Endothelial cell of umbilical vein (primary cell): ENCODE data around the gene CMIP. TPM values are rescaled to one million over a fixed set of nuclear protein-coding genes. Genes with fewer than 3 reads are reported as not detected.

ENCODE experiments used
- BruUV-seq: library from RNA; stranded (reverse); fragments of 400-500 nt; replicated peaks from 2 replicates; lab custom pipeline; 2021; lab: Mats Ljungman, UMichigan
- CTCF ChIA-PET: fragments of 300-600, 350-600 bp; sonication (Branson Sonifier 250); formaldehyde crosslinking; loops from one replicate; lab custom pipeline; 2021; ENCODE audit warnings: antibody characterized with exemption, inconsistent platforms; lab: Charles Lee
- POLR2A ChIA-PET: fragments of 300-600, 350-600 bp; sonication (Branson Sonifier 250); formaldehyde crosslinking; loops from one replicate; lab custom pipeline; 2021; ENCODE audit warnings: antibody characterized with exemption, inconsistent platforms; lab: Charles Lee
- DNase-seq: peaks from one replicate; pipeline ENCODE4 v3.0.0-alpha.2; 2011; ENCODE audit warnings: low read depth, low spot score
- FAIRE-seq: peaks from 2 replicates; lab custom pipeline; 2011; peaks lifted over from hg19 to GRCh38; lab: Jason Lieb, UNC
- H2AFZ ChIP-seq: 2 replicates; pipeline ENCODE4 v1.6.0; 2012; ENCODE audit warnings: low read depth, low read length, control low read depth, inconsistent platforms
- H3K27ac ChIP-seq: 2 replicates; pipeline ENCODE4 v1.5.1; 2011; ENCODE audit warnings: low read depth, mild to moderate bottlenecking, control low read depth, low read length, moderate library complexity; ENCODE audit not compliant: insufficient read depth
- H3K27me3 ChIP-seq, 2 experiments: 2 replicates each; pipeline versions ENCODE4 v1.6.0 to v1.6.1; 2011; ENCODE audit warnings: low read length in 2 of 2, mixed read lengths in 1 of 2; ENCODE audit not compliant: control insufficient read depth in 2 of 2, insufficient read depth in 2 of 2
- H3K36me3 ChIP-seq, 2 experiments: 2 replicates in 1 of 2; 3 replicates in 1 of 2; pipeline ENCODE4 v1.5.1; 2011; ENCODE audit warnings: low read length in 2 of 2, mild to moderate bottlenecking in 1 of 2, moderate library complexity in 1 of 2; ENCODE audit not compliant: control insufficient read depth in 2 of 2, insufficient read depth in 2 of 2; ENCODE audit errors: extremely low read depth in 1 of 2
- H3K4me1 ChIP-seq: 3 replicates; pipeline ENCODE4 v1.5.1; 2011; ENCODE audit warnings: mild to moderate bottlenecking, low read length; ENCODE audit not compliant: control insufficient read depth, insufficient read depth; ENCODE audit errors: extremely low read depth
- H3K4me2 ChIP-seq: 2 replicates; pipeline ENCODE4 v1.6.1; 2011; ENCODE audit warnings: low read length, control low read depth, mixed read lengths; ENCODE audit not compliant: insufficient read depth
- H3K4me3 ChIP-seq, 3 experiments: fragments of 200-600 bp in 1 of 3; sonication (generic), shearing (Covaris generic) in 1 of 3; replicated peaks in 1 of 3; 2 replicates each; pipeline ENCODE4 v1.5.1; 2011 to 2016; ENCODE audit warnings: control low read depth in 3 of 3, low read length in 3 of 3, mild to moderate bottlenecking in 2 of 3, inconsistent platforms in 1 of 3, low read depth in 1 of 3, moderate library complexity in 1 of 3; ENCODE audit not compliant: insufficient read depth in 1 of 3
- H3K79me2 ChIP-seq: 2 replicates; pipeline ENCODE4 v1.6.0; 2012; ENCODE audit warnings: low read length, inconsistent platforms; ENCODE audit not compliant: control insufficient read depth, insufficient read depth
- H3K9ac ChIP-seq: replicated peaks from 2 replicates; pipeline ENCODE3; 2011; ENCODE audit warnings: low read length, control low read depth; ENCODE audit not compliant: insufficient read depth; ENCODE audit errors: extremely low read depth
- H3K9me1 ChIP-seq: replicated peaks from 3 replicates; pipeline ENCODE4 v1.6.0; 2011; ENCODE audit warnings: mild to moderate bottlenecking, low read length; ENCODE audit not compliant: control insufficient read depth, insufficient read depth; ENCODE audit errors: extremely low read depth
- H3K9me3 ChIP-seq: replicated peaks from 2 replicates; pipeline ENCODE4 v1.5.1; 2012; ENCODE audit warnings: low read length, inconsistent platforms; ENCODE audit not compliant: control insufficient read depth, insufficient read depth
- H4K20me1 ChIP-seq: replicated peaks from 2 replicates; pipeline ENCODE3; 2011; ENCODE audit warnings: mild to moderate bottlenecking, low read length; ENCODE audit not compliant: control insufficient read depth, insufficient read depth; ENCODE audit errors: extremely low read depth
- CTCF ChIP-seq, 2 donors: IDR thresholded peaks; 1 replicate in 1 of 2; 2 replicates in 1 of 2; pipeline ENCODE4 v1.5.1; 2011; ENCODE audit warnings: low read length in 2 of 2, mild to moderate bottlenecking in 2 of 2, moderate library complexity in 2 of 2, control low read depth in 1 of 2, inconsistent platforms in 1 of 2, low read depth in 1 of 2; ENCODE audit not compliant: insufficient read depth in 1 of 2; ENCODE audit errors: extremely low read depth in 1 of 2
- FOS ChIP-seq: IDR thresholded peaks from 2 replicates; pipeline ENCODE4 v1.6.1; 2011; ENCODE audit warnings: mild to moderate bottlenecking, low read length, moderate library complexity, borderline replicate concordance; ENCODE audit not compliant: insufficient read depth
- GATA2 ChIP-seq: IDR thresholded peaks from 2 replicates; pipeline ENCODE4 v1.7.0; 2011; ENCODE audit warnings: low read depth, mild to moderate bottlenecking, moderate library complexity, mixed read lengths, low read length; ENCODE audit not compliant: insufficient read length, insufficient read depth
- MAX ChIP-seq: IDR thresholded peaks from 2 replicates; pipeline ENCODE4 v1.6.1; 2011; ENCODE audit not compliant: insufficient read depth, insufficient read length
- dilution Hi-C: fragments of 300-500 bp; cut with MboI; formaldehyde crosslinking; loops from one replicate; pipeline ENCODE4 v1.15.0; 2019; ENCODE audit warnings: low sequenced_read_pairs; ENCODE audit not compliant: extremely low pct_ligation_motif_present
- intact Hi-C: fragments of 100-400 bp; cut with micrococcal nuclease; formaldehyde crosslinking; loops from one replicate; pipeline ENCODE4 v1.10.0; 2022
- polyA plus RNA-seq, 4 experiments: library from polyadenylated mRNA; depleted of rRNA in 3 of 4; stranded (reverse) in 3 of 4; unstranded in 1 of 4; fragments of >200 nt; gene quantifications; 2 replicates each; pipeline versions ENCODE4 v1.2.1 to v1.2.3, GENCODE V29; 2011 to 2012; ENCODE audit warnings: missing spikeins in 1 of 4
- total RNA-seq: library from RNA; stranded (reverse); gene quantifications from 2 replicates; pipeline ENCODE4 v1.2.3, GENCODE V29; 2021

CMIP gene
- total and polyA plus RNA-seq, 2 donors (not counting 3 experiments of a cell fraction or from before 2014, with no cell fraction given), result 29.0 to 101 TPM

- peaks cover 32% of the 10 kb centered on the region for H3K4me1 ChIP-seq
- no peak overlapping the region for H3K9ac ChIP-seq
- H3K27me3 ChIP-seq, result no peaks in the 10 kb centered on the region
- H3K79me2 ChIP-seq, result peaks cover 2% of the 10 kb centered on the region
- intact Hi-C loops, result loop anchor here (10.0 kb wide), 1 partner anchor 253 kb away; no protein-coding TSS in a partner anchor
- DNase-seq (no peak), FAIRE-seq (no peak)
- H3K4me3 ChIP-seq, result no peak overlapping the region
- no peaks in the 10 kb centered on the region for H3K9me3 ChIP-seq
- CTCF ChIA-PET, result interaction anchor here (1.1 to 6.4 kb wide), 8 partner anchors 9 to 256 kb away, joined by 3 to 85 read pairs (median 8); no protein-coding TSS in a partner anchor
- dilution Hi-C loops, result no loop called here
- POLR2A ChIA-PET, result no interaction called here
- peaks cover 5 to 22% of the 10 kb centered on the region in 2 experiments for H3K36me3 ChIP-seq
- no peak overlapping the region for H2AFZ ChIP-seq
- no peaks in the 10 kb centered on the region for H3K9me1 ChIP-seq
- H3K27ac ChIP-seq, result no peak overlapping the region
- TF ChIP-seq MAX (no peak), FOS (no peak)
- no peaks in the 10 kb centered on the region for H4K20me1 ChIP-seq
- no TSS peak for BruUV-seq
- no peak overlapping the region for H3K4me2 ChIP-seq
Observed at GRCh38 chr16:81621496-81621895, 176.9 kb downstream of the CMIP start.

- no peaks in the 10 kb centered on the region for H4K20me1 ChIP-seq
- H3K4me2 ChIP-seq, result no peak overlapping the region
- ChIA-PET CTCF (interaction anchor here (0.6 to 6.4 kb wide), 20 partner anchors 10 to 362 kb away, joined by 3 to 85 read pairs (median 6); no protein-coding TSS in a partner anchor), POLR2A (interaction anchor here (1.6 kb wide), 1 partner anchor 72 kb away, joined by 5 read pairs; no protein-coding TSS in a partner anchor)
- dilution Hi-C loops (no loop called here), intact Hi-C loops (loop anchor here (1.0 to 10.0 kb wide), 5 partner anchors 74 to 257 kb away; no protein-coding TSS in a partner anchor)
- no peak overlapping the region for H2AFZ ChIP-seq
- peak; percentile 93 for FAIRE-seq
- no peaks in the 10 kb centered on the region for H3K9me1 ChIP-seq
- H3K4me3 ChIP-seq, result no peak overlapping the region
- BruUV-seq, result no TSS peak
- H3K9ac ChIP-seq, result no peak overlapping the region
- no peaks in the 10 kb centered on the region for H3K27me3 ChIP-seq
- peak; percentile 80 for DNase-seq
- H3K27ac ChIP-seq, result no peak overlapping the region
- no peaks in the 10 kb centered on the region for H3K9me3 ChIP-seq
- peaks cover 5 to 14% of the 10 kb centered on the region in 2 experiments for H3K36me3 ChIP-seq
- TF ChIP-seq GATA2 (no peak), CTCF (IDR thresholded peaks at IDR 0.05; ENCODE audit: extremely low read depth in 1 of 2, insufficient read depth in 1 of 2, low read depth in 1 of 2, low read length in 2 of 2) (peak; percentile 57 to 59)
- peaks cover 31% of the 10 kb centered on the region for H3K4me1 ChIP-seq
- H3K79me2 ChIP-seq, result peaks cover 9% of the 10 kb centered on the region
Observed at GRCh38 chr16:81623365-81624102, 178.9 kb downstream of the CMIP start.
